HG02571 (cell line): ENCODE measurements around the gene DGUOK.

Experiments used
- ATAC-seq: cut with Tn5 transposase; IDR thresholded peaks from one replicate; pipeline ENCODE4 v1.9.1; 2021; ENCODE audit warnings: mild to moderate bottlenecking, moderate library complexity; ENCODE audit not compliant: unreplicated experiment

Gene DGUOK

DNA sequence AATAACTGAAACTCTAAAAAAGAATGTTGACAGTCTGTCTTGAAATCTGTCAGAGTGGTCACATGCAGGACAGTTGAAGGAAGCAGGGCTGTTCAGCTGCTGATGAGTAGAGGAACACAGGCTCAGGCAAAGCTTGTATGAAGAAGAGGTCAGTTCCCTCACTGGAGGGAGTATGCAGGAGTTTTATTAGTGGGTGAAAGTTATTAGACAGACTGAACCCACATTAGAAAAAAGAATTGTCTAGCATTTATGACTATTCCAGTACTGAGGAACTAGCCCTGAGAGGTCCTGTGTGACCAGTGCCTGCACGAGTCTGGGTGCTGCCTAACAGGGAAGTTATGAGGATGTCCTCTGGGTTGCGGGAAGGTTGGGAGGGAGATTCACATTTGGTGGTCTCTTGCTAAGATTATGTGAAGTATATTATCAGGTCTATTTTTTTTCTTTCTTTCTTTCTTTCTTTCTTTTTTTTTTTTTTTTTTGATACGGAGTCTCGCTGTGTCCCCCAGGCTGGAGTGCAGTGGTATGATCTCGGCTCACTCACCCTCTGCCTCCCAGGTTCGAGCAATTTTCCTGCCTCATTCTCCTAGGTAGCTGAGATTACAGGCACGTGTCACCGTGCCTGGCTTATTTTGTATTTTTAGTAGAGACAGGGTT is 67.6 kb downstream of the DGUOK start:
- ATAC-seq = no peak

DNA sequence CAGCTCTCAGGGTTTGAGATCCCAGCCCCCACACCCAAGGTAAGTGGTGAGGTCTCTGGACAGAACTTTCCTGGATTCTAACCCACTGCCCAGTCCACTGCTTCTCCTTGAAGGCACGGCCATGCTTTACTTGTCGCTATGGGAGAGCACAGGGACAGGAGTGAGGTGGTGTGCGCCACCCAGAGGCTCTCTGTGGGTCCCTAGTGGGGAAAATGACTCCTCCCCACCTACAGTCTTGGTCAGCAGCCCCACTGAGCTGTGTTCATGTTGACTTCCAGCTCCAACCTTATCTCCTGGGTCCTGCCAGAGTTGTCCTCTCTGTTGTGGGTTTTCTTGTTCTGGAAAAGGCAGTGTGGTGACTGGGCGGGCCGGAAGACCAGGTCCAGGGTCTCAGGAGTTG is 69.1 kb downstream of the DGUOK start:
- ATAC-seq = no peak

DNA sequence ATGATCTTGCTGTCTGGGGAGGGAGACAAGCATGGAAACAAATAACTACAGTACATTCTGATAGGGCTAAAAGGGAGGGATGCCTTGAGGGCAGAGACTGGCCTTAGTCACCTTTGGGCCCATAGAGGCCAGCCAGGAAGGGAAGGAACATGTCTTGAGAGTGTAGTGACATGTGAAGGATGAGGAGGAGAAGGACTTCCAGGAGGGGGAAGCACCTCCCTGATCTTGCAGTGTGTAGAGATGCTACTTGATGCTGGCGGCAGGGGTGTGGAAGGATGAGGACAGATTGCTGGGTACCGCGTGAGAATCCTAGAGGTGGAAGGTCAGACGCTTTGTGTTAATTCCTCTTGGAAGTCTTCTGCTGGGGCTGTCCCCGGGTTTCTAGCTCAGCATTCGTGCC is 71.1 kb downstream of the DGUOK start:
- ATAC-seq = no peak

DNA sequence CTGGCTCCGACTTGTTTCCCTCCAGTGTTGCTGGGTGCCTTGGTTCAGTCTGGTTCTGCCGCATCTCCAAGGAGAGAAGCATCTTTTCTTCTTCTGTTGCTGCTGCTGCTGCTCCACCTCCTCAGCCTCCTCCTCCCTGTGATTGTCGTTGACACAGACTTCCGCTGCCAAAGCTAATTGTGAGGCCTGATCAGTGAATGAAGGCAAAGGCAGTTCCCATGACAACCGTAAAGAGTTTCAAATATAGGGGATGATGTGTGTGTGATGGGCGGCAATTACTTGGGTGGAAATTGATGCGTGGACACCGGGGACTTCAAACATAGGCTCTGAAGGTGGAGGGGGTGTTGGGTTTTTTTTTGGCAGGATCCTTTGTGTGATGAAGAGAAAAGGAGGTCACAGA is 71.8 kb downstream of the DGUOK start:
- ATAC-seq = no peak

DNA sequence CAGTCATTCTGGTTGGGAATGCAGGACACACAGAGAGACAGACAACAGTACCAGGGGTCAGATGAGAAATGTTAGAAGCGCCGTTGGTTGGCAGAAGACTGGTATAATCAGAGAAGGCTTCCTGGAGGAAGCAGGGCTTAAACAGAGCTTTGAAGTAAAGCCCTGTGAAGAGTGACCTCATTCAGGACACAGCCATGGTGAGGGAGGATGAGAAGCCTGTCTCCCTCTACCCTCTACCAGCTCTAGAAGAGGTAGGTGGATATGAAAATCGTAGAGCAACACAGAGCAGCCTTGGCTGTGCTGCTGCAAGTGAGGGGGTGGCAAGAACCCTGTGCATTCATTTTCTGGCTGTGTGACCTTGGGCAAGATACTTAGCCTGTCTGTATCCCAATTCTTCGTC is 72.3 kb downstream of the DGUOK start:
- ATAC-seq = no peak

DNA sequence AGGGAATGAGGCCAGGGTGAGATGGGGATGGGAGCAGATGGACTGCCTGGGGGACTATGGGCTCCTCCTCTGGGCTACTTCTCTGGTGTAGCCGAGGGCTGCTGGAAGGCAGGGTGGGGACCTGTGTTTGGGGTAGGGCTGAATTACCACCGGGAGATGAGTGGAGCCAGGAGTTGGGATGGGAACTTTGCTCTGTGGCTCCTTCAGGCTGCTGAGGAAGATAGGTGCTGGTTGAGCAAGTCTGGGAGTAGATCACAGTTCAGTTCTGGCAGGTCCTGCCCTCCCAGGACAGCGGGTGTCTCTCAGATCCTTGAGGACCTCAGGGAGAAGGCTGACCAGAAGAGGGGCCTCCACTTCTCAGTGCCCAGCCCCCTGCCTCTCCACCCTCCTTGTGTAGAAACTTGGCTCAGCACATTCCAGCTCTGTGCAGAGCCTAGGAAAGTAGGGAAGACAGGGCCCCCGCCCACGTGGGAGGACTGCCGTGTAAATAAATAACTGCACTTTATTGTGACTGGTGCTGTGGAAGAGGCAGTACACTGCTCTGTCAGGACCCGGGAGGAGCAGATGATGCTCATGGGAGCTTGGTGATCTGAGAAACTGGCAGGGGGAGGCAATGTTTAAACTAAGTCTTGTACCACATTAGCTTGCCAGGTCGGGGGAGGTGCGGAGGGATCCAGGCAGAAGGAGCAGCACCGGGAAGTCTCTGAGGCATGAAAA is 73.4 kb downstream of the DGUOK start:
- no peak for ATAC-seq

DNA sequence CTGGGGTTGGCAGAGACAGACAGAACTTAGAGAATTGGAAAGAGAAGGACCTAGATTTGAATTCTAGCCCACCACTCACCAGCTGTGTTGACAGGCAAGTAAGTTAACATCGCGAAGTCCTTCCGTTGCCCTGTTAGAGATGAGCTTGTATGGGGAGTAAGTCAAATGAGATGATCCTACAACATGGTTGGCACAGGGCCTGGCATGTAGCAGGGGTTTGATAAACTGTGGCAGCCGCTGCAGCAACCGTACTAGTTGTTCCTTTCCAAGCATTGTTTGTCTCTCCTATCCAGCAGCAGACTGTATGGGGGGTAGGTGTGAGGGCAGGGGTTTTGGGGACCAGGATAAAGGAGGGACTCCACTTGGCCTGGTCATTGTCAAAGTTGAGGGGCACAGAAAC is 74.0 kb downstream of the DGUOK start:
- ATAC-seq = no peak

DNA sequence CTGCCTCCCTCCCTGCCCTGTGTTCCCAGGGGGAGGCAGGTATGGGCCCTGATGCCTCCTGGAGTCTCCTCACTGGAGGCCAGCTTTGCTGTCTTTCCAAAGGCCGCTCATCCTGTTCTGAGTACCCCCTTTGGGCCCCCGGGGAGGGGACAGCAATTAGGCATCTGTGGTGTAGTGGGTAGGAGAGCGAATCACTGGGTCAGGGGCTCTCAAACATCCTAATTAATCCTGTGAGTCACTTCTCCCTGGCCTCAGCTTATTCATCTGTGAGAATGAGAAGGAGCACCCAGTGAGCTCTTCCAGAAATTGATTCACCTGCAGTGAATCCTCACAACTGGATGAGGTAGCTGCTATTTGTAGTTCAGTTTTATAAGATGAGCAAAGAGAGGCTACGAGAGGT is 74.4 kb downstream of the DGUOK start:
- no peak for ATAC-seq

DNA sequence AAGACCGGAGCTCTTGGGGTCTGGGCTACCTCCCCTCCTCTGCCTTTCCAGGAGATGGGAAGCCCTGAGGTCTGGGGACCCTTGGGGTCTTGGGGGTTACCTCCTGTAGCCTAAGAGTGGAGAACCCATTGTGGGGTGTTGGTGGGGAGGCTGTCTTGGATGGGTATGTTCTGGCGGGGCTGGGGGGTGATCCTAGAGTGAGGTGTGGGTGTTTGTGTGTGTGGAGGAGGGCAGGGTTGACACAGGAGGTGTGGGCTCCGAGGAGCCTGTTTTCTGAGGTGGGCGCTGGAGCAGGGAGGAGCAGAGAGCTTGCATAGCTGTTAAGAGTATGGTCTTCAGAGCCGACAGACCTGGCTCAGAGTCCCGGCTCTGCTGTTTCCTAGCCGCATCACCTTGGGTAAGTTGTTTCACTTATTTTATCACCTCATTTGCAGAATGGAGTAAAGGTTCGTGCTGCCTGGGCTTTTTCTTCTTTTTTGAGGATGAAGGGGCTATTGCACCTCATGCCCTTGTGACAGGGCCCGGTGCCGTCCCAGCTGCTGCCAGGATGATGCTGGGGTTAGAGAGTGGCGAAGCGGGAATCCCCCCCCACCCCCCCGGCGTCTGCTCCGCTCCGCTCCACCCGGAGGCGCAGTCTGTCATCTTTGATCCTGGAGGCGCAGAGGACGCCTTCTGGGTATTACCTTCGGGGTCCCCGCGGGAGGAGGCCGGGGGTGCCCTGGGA is 75.3 kb downstream of the DGUOK start:
- ATAC-seq = peak; percentile 34

DNA sequence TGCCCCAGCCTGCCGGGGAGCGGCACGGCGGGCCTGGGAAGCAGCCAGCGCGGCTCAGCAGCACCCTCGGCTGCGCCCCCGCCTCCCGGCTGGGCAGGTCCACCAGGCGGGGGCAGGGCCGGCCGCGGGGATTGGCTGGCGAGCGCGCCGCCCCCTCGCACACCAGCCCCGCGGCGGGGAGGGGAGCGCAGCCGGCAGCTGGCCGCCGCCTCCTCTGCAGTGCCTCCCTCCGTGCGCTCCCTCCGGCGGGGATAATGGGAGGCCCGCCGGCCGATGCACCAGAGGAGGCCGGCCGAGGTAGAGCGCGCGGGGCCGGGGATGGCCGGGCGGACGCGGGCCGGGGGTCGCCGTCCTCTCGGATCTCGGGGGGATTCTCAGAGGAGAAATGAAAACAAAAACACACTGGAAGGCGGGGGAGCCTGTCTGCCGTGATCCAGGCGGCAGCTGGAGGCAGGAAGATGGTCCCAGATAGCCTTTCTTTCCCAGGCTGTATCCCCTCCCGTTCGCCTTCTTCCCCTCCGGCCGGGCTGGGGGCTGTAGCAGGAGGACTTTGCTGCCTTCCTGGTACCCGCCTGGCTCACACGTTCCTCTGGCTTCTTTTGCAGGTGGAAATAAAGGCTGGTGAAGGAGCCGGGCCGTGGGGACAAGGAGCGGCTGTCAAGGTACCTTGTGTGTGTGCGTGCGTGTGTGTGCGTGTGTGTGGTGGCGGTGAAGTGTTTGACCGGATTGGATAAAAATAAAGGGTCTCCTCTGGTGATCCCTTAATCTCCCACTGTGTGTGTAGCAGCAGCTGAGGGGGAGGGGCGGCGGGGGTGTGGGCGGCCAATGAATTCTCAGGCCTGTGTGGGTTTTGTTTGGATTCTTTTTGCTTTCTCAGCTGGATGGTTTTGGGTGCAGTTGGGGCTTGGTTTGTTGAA is 76.1 kb downstream of the DGUOK start:
- peak; percentile 92 for ATAC-seq

DNA sequence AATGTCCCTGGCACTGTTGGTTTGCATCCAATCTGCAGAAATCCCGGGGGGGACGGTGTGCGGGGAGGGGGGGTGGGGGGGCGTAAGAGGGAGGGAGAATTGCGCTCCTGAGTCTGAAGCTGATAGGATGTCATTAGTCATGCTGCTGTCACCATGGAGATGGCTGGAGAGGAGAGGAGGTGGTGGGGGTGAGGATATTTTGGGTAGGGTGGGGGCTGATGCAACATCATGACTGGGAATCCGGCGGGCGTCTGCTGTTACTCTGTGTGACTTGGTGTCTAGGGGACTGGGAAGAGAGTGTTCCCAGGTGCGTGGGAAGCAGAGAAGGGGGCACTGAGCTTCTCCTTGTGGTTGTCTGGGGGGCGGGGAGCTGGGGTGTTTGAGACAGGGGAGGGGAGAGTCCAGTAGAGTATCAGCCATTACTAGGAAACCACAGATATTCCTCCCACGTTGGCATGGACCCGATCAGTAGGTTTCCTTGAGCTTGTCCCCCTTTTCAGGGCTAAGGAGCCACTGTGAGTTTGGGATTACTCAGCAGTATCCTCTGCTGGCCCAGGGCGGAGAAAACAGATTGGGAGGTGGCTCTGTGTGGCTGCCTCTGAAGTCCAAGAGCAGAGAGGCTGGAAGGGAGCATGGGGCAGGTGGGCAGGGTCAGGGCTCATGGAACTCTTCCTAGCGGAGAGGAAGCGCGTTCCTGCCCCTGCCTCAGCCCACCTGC is 77.0 kb downstream of the DGUOK start:
- ATAC-seq = no peak

DNA sequence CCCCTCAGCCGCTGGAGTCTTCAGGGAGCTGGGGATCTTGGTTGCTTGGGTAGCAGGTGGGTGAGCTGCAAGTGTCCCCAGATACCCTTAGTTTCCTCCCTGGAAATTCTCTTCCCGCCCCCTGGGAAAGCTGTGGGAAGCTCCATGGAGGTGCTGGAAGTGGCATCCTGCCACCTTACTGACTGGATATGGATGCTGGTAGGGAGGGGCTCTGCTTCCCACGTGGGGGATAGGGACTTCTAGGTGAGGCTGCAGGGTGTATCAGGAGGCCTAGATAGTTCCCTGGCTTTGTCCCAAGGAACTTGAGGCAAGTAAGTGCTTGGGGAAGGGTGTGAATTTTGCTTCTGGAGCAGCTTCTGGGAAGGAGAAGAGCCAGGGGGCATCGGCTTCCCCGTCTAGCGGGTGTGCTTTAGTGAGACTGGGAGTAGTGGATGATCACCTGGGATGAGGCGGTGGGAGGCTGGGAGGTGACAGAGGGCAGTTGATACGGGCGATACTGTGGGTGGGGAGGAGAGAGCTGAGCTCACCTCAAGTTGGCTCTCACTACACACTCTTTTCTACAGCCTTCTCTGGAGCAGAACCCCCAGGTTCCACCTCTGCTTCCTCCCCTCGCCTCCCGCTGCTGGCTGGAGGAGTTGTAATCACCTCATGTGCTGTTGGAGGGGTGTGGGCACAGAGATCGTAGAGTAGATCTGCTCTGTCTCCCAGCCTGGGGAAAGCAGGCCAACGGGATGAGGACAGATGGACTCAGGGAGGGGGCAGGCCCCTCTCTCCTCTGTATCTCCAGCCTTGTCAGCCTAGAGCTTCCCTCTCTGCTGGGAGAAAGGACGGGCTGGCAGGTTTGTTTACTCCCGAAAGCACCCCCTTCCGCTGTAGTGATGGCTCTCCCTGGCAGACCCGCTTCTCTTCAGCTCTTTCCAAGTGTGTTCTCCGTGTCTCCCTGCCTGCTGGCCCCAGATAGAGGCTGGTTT is 77.8 kb downstream of the DGUOK start:
- no peak for ATAC-seq

DNA sequence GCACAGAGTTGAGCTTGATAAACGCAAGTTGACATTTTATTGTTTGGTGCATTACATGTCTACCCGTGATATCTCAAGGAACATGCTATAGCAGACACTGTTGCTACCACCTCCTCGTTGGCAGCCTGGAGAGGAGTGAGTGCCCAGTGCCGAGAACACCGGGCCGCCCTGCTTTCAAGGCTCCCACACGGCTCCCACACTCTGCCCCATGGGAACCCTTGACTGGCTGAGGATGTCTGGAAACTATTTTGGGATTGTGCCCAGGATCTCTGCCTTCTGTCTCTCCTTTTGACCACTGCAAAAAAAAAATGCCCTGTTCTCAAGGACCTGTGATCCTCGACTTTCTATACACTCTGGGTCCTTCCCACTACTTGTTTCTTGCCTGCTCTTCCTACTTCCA is 79.1 kb downstream of the DGUOK start:
- ATAC-seq = no peak

DNA sequence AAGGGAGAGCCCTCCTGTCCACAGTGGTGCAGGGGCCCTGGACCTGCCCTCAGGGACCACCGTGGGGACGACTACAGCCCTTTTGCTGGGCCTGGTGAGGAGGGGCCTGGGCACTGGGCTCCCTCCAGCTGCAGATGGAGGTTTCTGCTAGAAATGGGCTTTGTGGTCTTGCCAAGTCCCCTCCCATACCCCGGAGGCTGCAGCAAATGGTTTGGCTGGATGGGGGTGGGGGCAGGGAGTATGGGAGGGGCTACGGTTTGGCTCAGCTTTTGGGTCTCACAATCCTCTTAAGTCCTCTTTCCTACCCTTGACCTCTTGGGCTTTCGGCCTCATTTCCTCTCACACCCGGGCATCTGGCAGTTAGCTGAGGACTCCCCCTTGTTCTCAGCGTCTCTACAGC is 79.8 kb downstream of the DGUOK start:
- no peak for ATAC-seq

DNA sequence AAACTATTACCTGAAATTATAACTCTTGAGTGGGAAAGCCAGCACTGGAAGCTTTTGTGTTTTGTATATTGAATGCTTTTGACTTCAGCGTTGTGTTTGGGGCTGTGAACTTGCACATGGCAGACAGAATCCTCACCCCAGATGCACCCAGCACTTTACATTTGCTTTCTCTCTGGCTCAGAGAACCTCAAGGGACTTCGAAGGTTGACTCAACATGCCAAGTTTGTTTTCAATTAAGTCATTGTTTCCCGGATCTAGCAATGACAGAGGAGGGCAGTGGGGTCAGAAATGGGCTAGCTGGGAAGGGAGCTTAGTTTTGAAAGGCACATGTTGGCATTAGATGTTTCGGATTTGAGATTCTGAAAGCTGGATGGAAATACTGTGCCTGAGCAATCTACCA is 80.4 kb downstream of the DGUOK start:
- no peak for ATAC-seq

DNA sequence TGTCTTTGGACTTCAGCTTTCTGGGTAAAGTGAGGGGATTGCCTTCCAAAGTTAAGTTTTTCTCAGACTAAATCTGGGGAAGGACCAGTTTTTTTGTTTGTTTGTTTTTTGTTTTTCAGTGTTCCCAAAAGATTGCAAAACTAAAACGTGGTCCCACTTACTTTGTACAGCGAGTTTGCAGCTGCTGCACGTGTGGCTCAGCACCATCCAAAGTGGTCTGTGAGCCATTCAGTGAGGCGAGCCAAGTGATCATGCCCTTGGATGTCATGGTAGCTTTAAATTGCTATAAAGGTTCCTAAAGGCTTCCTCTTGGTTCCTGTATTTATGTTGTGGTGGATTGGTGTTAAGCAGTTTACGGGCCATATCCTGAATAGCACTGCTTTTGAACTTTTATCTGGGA is 81.0 kb downstream of the DGUOK start:
- ATAC-seq = no peak
